GM21786 (cell line): Measurements from ENCODE around the gene GRAMD1A.
A peak's percentile ranks its signal among the peaks of the same experiment; 100 is the strongest.
"Not testable (repeated sequence)": the region's sequence is repeated elsewhere in the genome, so short reads cannot be mapped to it uniquely, and the experiment has no call there.

Experiments used
- ATAC-seq: cut with Tn5 transposase; IDR thresholded peaks from one replicate; pipeline ENCODE4 v1.9.1; 2021; ENCODE audit not compliant: unreplicated experiment

Gene GRAMD1A

GRCh38 chr19:35051268-35051667 is 51.1 kb downstream of the GRAMD1A start:
- not testable (repeated sequence) for ATAC-seq

DNA sequence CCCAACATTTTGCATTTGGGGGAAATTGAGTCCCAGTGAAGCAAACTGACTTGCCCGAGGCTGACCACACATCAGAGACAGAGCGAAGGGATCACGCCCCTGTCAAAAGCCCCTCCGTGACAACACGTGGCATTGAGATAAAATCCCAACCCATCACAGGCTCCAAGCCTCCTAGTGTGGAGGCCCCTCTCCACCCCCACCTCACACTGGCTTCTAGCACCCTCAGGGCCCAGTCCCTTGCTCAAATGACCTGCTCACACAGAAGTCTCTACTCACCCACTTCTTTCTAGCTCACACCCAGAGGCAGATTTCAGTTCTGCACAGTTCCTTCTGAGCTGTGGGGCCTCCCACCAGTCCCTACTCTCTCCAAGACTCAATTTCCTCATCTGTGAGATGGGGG is 51.7 kb downstream of the GRAMD1A start:
- no peak for ATAC-seq

GRCh38 chr19:35052599-35053190 is 52.6 kb downstream of the GRAMD1A start:
- no peak for ATAC-seq

GRCh38 chr19:35053667-35054293 is 53.7 kb downstream of the GRAMD1A start:
- no peak for ATAC-seq

GRCh38 chr19:35054626-35055025 is 54.5 kb downstream of the GRAMD1A start:
- ATAC-seq, result no peak

DNA sequence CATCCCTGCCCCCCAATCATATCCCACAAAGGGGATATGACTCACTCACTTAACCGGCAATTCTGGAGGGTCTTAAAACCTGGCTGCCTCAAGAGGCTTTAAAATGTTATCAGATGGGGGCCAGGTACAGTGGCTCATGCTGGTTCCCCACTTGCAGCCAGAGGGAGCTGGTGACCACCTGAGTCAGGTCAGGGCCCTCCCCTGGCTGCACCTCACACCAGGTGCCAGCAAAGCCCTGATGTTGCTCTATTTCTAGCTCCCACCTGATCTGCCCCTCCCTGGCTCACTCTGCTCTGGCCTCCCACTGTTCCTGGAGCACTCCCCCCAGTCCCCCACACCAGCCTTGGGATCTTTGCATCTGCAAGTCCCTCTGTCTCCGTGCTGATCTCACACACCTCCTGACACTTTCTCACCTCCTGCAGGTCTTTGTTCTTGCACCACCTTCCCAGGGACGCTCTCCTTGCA is 55.6 kb downstream of the GRAMD1A start:
- no peak for ATAC-seq

DNA sequence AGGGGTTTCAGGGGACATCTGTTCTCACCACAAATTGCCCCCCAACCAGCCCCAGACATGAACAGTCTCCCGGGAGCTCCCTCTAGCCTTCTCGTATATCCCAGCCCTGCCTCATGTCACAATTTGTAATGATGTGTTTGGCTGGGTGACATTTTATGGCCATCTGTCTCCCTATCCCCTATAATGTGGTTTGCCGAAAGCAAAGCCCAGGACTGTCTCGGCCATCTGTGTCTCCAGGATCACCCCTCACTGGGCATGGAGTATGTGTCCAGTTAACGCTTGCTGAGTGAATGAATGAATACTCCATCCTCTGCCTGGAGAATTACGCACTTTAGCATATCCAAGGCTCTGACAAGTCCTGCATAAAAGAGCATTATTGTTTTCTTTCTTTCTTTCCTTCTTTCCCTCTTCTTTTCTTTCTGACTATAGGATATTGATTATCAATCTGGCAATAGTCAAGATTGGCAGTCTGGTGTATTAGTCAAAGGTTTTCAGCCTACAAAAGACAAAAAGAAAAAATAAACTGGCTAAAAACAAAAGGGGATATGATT is 56.5 kb downstream of the GRAMD1A start:
- ATAC-seq, result no peak

GRCh38 chr19:35058370-35058769 is 58.2 kb downstream of the GRAMD1A start:
- no peak for ATAC-seq

- ATAC-seq, result no peak
Measured at GRCh38 chr19:35059006-35059798, 59.1 kb downstream of the GRAMD1A start.

- ATAC-seq, result no peak
Measured at GRCh38 chr19:35059799-35060091, 59.6 kb downstream of the GRAMD1A start.

- ATAC-seq, result no peak
Measured at GRCh38 chr19:35060160-35060855, 60.2 kb downstream of the GRAMD1A start.

GRCh38 chr19:35061583-35062373 is 61.7 kb downstream of the GRAMD1A start:
- no peak for ATAC-seq

DNA sequence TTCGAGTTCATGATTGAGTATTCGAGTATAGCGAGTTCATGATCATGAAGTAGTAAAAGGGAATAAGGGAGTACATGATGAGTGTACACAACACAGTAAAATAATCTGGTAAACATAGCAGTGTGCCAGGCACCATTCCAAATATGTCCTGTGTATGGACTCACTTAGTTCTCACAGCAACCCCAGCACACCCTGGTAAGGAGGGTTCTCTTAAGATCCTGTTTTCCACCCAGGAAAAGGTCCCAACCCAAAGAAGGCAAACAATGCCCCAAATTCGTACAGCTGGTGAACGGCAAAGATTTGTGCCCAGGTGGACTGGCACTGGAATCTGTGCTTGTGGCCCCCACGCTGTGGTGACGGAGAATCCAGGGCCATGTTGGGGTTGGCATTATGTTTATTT is 62.8 kb downstream of the GRAMD1A start:
- ATAC-seq, result no peak

DNA sequence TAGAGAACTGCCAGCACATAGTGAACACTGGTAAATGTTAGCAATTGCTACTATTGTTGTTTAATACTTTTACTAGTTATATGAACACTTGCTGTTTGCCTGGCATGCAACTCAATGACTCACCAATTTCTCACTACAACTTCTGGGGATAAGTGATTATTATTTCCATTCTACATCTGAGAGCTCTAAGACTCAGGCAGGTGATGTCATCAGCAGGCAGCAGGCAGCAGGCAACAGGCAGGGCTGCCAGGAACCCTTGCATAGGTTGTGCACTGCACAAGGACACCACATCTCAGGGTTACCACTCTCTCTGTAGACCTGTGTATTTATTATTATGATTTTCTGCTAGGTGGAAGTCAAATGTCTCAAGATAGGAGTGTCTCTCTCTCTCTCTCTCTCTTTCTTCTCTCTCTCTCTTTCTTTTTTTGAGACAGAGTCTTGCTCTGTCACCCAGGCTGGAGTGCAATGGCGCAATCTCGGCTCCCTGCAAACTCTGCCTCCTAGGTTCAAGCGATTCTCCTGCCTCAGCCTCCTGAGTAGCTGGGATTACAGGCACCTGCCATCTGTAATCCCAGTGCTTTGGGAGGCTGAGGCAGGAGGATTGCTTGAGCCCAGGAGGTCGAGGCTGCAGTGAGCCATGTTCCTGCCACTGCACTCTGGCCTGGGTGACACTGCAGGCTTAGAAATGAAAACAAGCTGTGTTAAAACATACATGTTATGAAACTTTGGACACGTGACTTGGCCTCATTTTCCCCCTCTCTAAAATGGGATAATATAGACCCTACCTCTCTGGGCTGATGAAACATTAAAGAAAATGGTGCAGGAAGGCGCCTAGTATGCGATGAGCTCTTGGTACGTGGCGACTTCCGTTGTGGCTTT is 64.1 kb downstream of the GRAMD1A start:
- no peak for ATAC-seq

DNA sequence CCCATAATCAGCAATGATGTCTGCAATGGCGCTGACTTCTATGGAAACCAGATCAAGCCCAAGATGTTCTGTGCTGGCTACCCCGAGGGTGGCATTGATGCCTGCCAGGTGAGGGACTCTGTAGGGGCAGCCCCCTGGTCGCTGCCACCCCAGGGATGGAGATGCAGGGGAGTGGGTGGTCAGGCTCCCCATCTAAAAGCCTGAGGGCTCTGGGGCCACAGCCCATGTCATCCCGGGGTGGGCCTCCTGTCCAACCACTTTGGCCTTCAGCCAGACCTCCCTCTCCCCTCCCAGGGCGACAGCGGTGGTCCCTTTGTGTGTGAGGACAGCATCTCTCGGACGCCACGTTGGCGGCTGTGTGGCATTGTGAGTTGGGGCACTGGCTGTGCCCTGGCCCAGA is 65.5 kb downstream of the GRAMD1A start:
- ATAC-seq, result no peak

DNA sequence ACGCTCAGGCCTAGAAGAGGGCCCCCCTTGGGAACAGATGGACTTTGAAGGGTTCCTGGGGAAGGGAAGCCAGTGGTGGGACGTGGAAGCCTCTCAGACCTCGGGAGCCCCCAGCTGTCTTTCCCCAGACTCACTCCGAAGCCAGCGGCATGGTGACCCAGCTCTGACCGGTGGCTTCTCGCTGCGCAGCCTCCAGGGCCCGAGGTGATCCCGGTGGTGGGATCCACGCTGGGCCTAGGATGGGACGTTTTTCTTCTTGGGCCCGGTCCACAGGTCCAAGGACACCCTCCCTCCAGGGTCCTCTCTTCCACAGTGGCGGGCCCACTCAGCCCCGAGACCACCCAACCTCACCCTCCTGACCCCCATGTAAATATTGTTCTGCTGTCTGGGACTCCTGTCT is 66.0 kb downstream of the GRAMD1A start:
- ATAC-seq, result no peak

- ATAC-seq, result peak; percentile 66
Measured at GRCh38 chr19:35066691-35067563, 66.8 kb downstream of the GRAMD1A start.

GRCh38 chr19:35068941-35069634 is 69.0 kb downstream of the GRAMD1A start:
- ATAC-seq, result no peak
